Measurements from ENCODE around the gene SORCS2.

SORCS2 gene

GRCh38 chr4:7790023-7790422 is 597.7 kb downstream of the SORCS2 start:
- no peak for TF ChIP-seq POLR2AphosphoS5 (IDR thresholded peaks at IDR 0.05; ENCODE audit: low read depth, low read length)
- no peak for TF ChIP-seq FOXP2 (optimal IDR thresholded peaks at IDR 0.05; ENCODE audit: borderline replicate concordance, extremely low read depth, extremely low read length, insufficient read depth)
- no peak for TF ChIP-seq REST (IDR thresholded peaks at IDR 0.05; ENCODE audit: insufficient read depth in 1 of 2, low read depth in 2 of 2, low read length in 2 of 2)
- TF ChIP-seq SIN3A (IDR thresholded peaks at IDR 0.05; ENCODE audit: borderline replicate concordance, insufficient read depth, low read length), result no peak
- TF ChIP-seq TAF1 (IDR thresholded peaks at IDR 0.05; ENCODE audit: borderline replicate concordance, insufficient read depth, low read length), result no peak

- TF ChIP-seq TAF1 (IDR thresholded peaks at IDR 0.05; ENCODE audit: borderline replicate concordance, insufficient read depth, low read length), result no peak
- no peak for TF ChIP-seq FOXP2 (optimal IDR thresholded peaks at IDR 0.05; ENCODE audit: borderline replicate concordance, extremely low read depth, extremely low read length, insufficient read depth)
- TF ChIP-seq REST (IDR thresholded peaks at IDR 0.05; ENCODE audit: insufficient read depth in 1 of 2, low read depth in 2 of 2, low read length in 2 of 2), result no peak
- no peak for TF ChIP-seq POLR2AphosphoS5 (IDR thresholded peaks at IDR 0.05; ENCODE audit: low read depth, low read length)
- TF ChIP-seq SIN3A (IDR thresholded peaks at IDR 0.05; ENCODE audit: borderline replicate concordance, insufficient read depth, low read length), result no peak
Measured at GRCh38 chr4:7790999-7791398, 598.7 kb downstream of the SORCS2 start.

All from PFSK-1 (cell line).